Hypothalamus (tissue), 51 donors: ENCODE data around the gene SPCS2.

Source experiments
- DNase-seq, 51 donors: peaks; one replicate each; lab custom pipeline; 2025; lab: John Stamatoyannopoulos, UW

SPCS2 gene

GRCh38 chr11:74948898-74949752 lies at the start of gene SPCS2, which contains the start of gene XRRA1:
SPCS2 (plus strand) TSS chr11:74949266; CDS start chr11:74949286, 20 bp downstream.
XRRA1 (minus strand) TSS chr11:74949091; CDS start chr11:74940878, 8,213 bp downstream.
- peak; percentile 75 to 99 (median 97) for DNase-seq

DNA sequence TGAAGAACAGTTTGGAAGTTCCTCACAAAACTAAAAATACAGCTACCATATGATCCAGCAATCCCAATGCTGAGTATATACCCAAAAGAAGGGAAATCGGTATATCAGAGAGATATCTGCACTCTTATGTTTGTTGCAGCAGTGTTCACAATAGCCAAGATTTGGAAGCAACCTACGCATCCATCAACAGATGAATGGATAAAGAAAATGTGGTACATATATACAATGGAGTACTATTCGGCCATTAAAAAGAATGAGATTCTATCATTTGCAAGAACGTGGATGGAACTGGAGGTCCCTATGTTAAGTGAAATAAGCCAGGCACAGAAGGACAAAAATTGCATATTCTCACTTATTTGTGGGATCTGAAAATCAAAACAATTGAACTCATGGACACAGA lies 46.7 kb upstream of the SPCS2 start:
- DNase-seq, result no peak

DNA sequence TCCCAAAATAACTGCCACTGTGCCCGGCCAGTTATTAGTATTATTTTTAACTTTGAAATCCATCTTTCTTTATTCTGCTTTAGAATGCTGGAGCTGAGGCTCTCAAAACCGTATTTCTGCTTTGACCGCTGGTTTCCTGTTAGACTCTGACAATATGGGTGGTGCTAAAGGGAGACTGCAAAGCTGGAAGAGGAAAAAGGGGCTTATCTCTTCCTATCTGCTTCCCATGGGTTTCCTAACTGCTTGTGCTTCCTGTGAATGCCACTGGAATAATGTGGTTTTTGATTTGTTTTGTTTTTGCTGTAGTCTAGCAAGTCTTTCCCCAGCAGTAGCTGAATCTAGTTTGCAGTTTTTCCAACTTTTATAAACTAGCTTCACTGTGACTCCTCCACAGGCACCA lies 43.7 kb upstream of the SPCS2 start:
- no peak for DNase-seq

- DNase-seq, result no peak
These were observed 39.7 kb upstream of the SPCS2 start for GRCh38 chr11:74909385-74909784.

GRCh38 chr11:74909812-74910211 lies 39.3 kb upstream of the SPCS2 start:
- DNase-seq, result no peak

GRCh38 chr11:74923125-74923524 lies 25.9 kb upstream of the SPCS2 start:
- no peak for DNase-seq

DNA sequence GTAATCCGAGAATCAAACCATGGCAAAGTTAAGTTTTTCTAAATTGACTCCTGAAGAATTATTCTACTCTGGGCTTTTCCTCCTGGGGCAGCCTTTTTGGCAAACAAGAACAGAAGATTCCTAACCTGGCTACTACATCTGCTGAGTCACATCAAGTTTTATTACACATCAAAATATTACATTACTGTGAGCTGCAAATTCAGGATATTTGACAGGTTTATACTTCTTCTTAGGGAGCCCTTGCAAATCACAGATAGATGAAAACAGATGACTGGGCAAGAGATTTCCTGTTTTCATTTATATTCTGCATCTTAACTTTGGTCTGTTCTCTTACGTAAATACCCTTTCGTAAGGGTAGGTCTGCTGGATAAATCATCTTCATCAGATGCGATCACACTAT lies 23.8 kb upstream of the SPCS2 start:
- DNase-seq, result no peak

GRCh38 chr11:74926304-74927030 lies 22.6 kb upstream of the SPCS2 start:
- DNase-seq, result no peak

GRCh38 chr11:74927496-74927895 lies 21.6 kb upstream of the SPCS2 start:
- DNase-seq, result no peak

DNA sequence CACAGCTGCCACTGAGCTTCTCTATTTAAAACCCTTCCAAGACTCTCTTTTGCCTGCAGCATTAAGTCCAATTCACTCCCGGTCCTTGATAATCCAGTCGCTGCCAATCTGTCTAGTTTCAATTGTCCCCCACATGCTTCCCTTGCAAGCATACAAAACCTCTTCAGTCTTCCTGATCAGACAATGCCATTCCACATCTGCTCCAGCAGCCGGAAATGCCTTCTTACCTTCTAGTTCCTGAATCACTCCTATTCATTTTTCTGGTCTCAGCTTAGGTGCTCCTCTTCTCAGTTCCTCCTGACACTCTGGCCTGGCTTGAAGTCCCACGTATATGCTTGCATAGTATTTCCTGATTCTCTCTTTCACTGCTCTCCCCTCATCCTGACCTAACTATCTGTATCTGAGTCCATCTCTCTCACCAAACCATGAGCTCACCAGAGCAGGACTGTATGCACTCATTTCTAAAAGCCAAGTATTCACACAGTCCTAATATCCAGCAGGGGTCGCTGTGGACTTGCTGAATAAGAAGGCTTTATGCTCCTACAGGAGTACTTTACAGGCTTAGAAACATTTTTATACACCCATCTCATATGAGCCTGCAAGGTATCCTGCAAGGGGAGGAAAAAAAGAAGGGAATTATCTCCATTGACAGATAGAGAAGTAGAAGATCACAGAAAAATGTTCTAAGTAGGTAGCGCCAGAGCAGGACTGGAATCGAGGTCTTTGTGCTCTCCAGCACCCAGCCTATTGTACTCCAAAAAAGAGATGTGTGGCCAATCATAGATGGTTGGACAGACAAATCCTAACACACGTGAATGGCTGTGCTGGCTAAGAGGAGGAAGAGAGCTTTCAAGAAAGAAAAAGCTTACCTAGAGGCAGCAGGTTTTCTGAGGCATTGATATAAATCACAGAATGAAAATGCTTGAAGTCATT lies 19.4 kb upstream of the SPCS2 start:
- DNase-seq, result peak in 33 of 51 donors; percentile 1 to 83 (median 42)

DNA sequence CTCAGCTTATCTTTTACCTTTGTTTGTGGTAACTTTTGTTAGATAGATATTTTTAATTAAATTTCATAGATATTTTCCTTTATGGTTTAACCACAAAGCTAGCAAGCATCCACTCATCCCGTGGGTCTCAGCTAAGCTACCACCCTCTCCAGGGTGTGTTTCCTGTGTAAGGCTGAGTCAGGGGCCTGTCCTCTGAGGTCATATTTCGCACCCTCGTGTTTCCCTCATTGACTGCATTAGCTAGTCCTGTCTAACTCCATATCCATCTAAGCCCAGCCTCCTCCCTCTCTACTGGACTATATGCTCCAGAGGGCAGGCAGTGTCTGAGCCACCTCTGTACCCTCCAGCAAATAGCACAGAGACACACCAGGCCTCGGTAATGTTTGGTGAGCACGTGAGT lies 16.9 kb upstream of the SPCS2 start:
- DNase-seq, result no peak

DNA sequence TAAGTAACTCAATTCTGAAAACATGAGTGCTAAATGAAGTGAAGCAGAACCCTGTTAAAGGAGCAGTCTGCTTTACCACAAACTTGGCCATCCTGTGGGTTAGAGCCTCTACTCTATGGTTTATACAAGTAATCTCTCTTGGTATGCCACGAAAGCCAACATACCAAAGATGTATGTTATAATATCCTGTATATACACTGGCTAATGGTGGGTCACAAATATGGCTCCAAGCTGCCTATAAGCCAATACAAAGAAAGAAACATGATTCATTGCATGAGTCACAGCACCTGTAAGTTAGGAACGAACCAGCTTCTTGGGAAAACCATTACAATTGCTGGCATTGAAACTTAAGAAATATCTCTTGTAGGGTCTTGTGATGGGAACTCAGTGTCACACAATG lies 16.3 kb upstream of the SPCS2 start:
- DNase-seq, result no peak

DNA sequence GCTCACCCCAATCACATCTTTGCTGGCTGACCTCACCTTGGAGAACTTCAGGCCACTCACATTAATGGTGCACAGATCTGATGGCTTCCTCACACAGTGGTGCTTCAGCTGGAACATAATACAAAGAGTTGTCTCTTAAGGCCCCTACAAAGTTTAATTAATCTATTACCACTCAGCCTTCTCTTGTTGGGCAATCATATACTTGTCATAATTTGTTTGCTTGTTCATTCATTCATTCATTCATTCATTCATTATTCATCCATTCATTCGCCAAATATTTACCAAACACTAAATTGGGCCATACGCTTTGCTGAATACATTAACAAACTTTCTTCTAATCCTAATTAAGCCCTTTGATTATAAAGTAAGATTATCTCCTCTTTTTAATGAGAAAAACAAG lies 15.3 kb upstream of the SPCS2 start:
- DNase-seq, result no peak

DNA sequence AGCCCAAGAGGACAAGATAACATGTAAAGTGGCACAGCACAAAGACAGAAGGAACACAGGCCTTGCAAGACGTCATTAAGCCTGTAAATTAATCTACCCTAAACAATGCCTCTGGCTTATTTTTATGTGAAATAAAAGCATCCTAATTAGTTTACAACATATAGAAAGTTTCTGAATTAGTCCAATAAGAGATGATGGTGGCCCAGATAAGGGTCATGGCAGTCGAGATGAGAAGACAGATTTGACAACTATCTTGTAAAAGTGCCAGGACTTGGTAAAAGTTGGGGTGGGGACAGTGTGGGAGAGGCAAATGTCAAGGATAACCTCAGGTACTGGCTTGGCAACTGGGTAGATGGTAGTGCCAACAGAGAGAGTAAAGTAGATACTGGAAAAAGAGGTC lies 13.8 kb upstream of the SPCS2 start:
- DNase-seq, result no peak

- DNase-seq, result no peak
These were observed 13.0 kb upstream of the SPCS2 start for GRCh38 chr11:74936087-74936486.

DNA sequence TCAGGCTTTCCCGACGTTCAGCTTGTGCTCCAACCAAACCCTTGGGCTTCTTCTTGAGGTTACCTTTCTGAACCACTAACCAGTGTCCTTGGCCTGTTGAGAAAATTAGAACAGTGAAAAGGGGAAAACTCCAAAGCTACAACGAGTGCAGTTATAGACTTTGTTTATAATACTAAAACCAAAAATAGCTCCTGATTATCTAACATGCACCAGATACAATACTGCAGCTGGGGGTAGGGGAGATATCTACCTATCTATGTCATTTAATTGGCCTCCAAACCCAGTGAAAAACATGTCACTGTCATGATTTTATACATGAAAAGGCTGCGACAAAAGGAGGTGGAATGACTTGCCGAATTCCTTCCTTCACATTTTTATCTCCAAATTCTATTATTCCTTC lies 12.1 kb upstream of the SPCS2 start:
- DNase-seq, result no peak

DNA sequence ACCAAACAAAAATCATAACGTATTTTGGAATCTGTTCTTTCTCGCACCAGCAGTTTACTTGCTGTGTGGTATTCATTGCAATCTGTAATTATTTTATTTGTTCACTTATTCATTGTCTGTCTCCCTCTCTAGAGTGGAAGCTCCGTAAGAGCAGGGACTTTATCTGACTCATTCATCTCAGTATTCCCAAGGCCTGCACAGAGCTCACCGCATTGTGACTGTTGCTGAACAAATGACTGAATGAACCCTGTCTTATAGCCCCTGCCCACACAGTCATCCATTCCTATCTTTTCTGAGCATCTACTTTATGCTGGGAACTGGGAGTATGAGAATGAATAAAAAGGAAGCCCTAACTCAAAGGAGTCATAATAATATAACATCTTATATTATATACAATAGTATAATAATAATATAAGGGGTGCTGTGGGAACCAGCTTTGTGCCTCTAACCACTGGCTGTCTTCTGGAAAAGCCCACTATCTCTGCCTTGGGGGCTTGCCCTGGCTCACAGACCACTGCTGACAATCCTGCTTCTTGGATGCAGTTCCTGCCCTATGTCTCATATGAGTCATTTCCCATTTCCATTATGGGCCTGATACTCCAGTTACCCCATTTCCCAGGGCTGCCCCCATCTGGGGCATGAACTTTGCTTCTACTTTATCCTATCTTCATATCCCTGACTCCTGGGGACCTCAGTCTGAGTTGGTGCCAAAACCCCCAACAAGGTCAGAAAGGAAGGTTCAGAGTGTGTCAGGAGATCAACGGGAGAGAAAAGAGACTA lies 11.2 kb upstream of the SPCS2 start:
- DNase-seq, result no peak

GRCh38 chr11:74941492-74941891 lies 7.6 kb upstream of the SPCS2 start:
- no peak for DNase-seq

DNA sequence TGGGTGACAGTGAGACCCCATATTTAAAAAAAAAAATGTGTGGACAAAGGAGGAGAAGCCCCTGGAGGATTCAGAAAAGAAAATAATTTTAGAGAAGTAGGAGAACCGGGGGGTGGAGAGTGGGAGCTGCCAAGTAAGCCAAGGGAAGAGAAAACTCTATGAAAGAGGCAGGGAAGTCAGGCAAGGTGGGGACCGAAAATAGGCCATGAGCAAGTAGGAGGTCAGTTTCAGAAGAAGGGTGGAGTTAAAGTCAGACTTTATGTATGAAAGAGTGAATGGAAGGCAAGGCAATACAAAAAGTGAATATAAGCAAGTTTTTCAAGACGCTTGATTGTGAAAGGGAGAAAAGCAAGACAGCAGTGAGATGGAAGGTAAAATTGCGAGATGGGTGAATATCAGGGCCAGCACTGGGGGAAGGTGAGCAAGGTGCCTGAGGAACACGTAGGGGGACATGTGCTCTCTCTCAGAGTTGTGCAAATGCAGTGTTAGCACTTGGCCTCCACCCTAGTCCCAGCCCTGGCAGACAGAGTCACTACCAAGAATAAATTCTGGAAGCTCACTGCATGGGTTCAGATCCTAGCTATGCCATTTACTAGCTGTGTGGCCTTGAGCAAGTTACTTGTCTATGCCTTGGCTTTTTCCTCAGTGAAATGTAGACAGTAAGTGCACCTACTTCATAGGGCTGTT lies 6.8 kb upstream of the SPCS2 start:
- no peak for DNase-seq

GRCh38 chr11:74948546-74948897 lies 544 bp upstream of the SPCS2 start:
- DNase-seq, result no peak
